ENCODE data around the gene DOCK1.

The DOCK1 gene

GRCh38 chr10:127016331-127016730, 111.1 kb downstream of the DOCK1 start:
- TF ChIP-seq CTCF (IDR thresholded peaks at IDR 0.05; ENCODE audit: control insufficient read depth, insufficient read depth, low read depth, low read length, missing control alignments): no peak
- no peak overlapping the region for H3K4me3 ChIP-seq (ENCODE audit: control insufficient read depth, low read depth, low read length)
- DNase-seq (ENCODE audit: low read depth): no peak

GRCh38 chr10:127017541-127018297, 112.5 kb downstream of the DOCK1 start:
- TF ChIP-seq CTCF (IDR thresholded peaks at IDR 0.05; ENCODE audit: control insufficient read depth, insufficient read depth, low read depth, low read length, missing control alignments): no peak
- no peak for DNase-seq (ENCODE audit: low read depth)
- no peak overlapping the region for H3K4me3 ChIP-seq (ENCODE audit: control insufficient read depth, low read depth, low read length)

- TF ChIP-seq CTCF (IDR thresholded peaks at IDR 0.05; ENCODE audit: control insufficient read depth, insufficient read depth, low read depth, low read length, missing control alignments): no peak
- DNase-seq (ENCODE audit: low read depth): no peak
- no peak overlapping the region for H3K4me3 ChIP-seq (ENCODE audit: control insufficient read depth, low read depth, low read length)
Observed at GRCh38 chr10:127018298-127018650, 113.0 kb downstream of the DOCK1 start.

GRCh38 chr10:127018766-127019165, 113.5 kb downstream of the DOCK1 start:
- no peak for TF ChIP-seq CTCF (IDR thresholded peaks at IDR 0.05; ENCODE audit: control insufficient read depth, insufficient read depth, low read depth, low read length, missing control alignments)
- no peak for DNase-seq (ENCODE audit: low read depth)
- no peak overlapping the region for H3K4me3 ChIP-seq (ENCODE audit: control insufficient read depth, low read depth, low read length)

GRCh38 chr10:127020260-127020659, 115.0 kb downstream of the DOCK1 start:
- no peak for DNase-seq (ENCODE audit: low read depth)
- TF ChIP-seq CTCF (IDR thresholded peaks at IDR 0.05; ENCODE audit: control insufficient read depth, insufficient read depth, low read depth, low read length, missing control alignments): no peak
- no peak overlapping the region for H3K4me3 ChIP-seq (ENCODE audit: control insufficient read depth, low read depth, low read length)

GRCh38 chr10:127021801-127022200, 116.6 kb downstream of the DOCK1 start:
- TF ChIP-seq CTCF (IDR thresholded peaks at IDR 0.05; ENCODE audit: control insufficient read depth, insufficient read depth, low read depth, low read length, missing control alignments): no peak
- H3K4me3 ChIP-seq (ENCODE audit: control insufficient read depth, low read depth, low read length): no peak overlapping the region
- no peak for DNase-seq (ENCODE audit: low read depth)
